ENCODE measurements around the gene MIOS.

Gene MIOS

DNA sequence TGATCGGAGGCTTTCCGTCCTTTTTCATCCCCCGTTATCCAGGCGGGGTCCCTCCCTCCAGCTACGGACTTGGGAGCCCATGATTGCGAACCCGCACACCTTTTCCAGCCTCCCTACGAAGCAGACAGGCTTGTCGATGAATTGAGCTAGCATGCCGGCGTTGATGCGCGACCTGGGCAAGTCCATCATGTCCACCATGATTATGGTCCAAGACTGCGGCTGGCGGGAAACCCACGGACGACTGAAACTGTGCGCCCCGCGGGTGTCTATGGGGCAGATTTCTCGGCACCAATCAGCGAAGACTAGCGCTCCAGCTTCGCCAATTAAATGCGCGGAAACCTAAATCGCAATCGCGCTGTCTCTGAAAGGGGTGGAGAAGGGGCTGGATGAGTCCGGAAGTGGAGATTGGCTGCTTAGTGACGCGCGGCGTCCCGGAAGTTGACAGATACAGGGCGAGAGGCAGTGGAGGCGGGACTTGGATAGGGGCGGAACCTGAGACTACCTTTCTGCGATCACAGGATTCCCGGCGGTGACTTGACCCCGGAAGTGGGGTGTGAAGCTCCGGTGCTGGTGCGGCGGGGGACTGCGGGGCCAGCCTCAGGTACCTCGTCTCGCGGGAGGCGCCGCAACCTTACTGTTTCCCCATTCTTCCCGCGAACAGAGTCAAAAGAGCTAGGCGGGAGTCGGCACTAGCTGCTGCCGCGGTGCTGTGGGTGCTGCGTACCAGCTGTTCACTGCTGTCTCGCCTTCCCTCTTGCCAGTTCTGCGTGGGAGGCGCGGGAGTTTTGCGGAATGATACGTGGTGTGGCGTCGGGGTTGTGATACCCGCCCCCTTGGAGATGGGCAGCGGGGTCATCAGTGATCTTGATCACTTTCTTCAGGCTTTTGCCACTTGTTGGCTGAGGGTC, 73.8 kb downstream of the MIOS start, which contains the start of gene UMAD1:
UMAD1 (plus strand) TSS at position 532 of the 908 bp plus-strand sequence. CDS start 32,620 bp downstream, outside the sequence.
- peak; percentile 94 for DNase-seq (ENCODE audit: extremely low read depth, insufficient read length)
- TF ChIP-seq, protein P1, sequence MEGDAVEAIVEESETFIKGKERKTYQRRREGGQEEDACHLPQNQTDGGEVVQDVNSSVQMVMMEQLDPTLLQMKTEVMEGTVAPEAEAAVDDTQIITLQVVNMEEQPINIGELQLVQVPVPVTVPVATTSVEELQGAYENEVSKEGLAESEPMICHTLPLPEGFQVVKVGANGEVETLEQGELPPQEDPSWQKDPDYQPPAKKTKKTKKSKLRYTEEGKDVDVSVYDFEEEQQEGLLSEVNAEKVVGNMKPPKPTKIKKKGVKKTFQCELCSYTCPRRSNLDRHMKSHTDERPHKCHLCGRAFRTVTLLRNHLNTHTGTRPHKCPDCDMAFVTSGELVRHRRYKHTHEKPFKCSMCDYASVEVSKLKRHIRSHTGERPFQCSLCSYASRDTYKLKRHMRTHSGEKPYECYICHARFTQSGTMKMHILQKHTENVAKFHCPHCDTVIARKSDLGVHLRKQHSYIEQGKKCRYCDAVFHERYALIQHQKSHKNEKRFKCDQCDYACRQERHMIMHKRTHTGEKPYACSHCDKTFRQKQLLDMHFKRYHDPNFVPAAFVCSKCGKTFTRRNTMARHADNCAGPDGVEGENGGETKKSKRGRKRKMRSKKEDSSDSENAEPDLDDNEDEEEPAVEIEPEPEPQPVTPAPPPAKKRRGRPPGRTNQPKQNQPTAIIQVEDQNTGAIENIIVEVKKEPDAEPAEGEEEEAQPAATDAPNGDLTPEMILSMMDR (IDR thresholded peaks at IDR 0.05; ENCODE audit: insufficient read depth, low read length, poor library complexity, severe bottlenecking), result no peak
- Histone ChIP-seq H3K27me3 (replicated peaks; ENCODE audit: control insufficient read depth, insufficient read depth, low read length) (no peaks in the 10 kb centered on the region), H3K36me3 (ENCODE audit: control insufficient read depth, insufficient read depth, low read length) (peaks cover 1% of the 10 kb centered on the region; the same call in 1 of the 2 replicates), H3K4me3 (replicated peaks; ENCODE audit: low read depth, low read length) (peak within 1 kb of the TSS; percentile 98)

- H3K4me3 ChIP-seq (replicated peaks; ENCODE audit: low read depth, low read length), result peak overlapping the region; percentile 98
- no peak for DNase-seq (ENCODE audit: extremely low read depth, insufficient read length)
- H3K36me3 ChIP-seq (ENCODE audit: control insufficient read depth, insufficient read depth, low read length), result no peaks in the 10 kb centered on the region; the same call in 1 of the 2 replicates
- no peaks in the 10 kb centered on the region for H3K27me3 ChIP-seq (replicated peaks; ENCODE audit: control insufficient read depth, insufficient read depth, low read length)
- TF ChIP-seq, protein P1 (IDR thresholded peaks at IDR 0.05; ENCODE audit: insufficient read depth, low read length, poor library complexity, severe bottlenecking), result no peak
These were observed 74.5 kb downstream of the MIOS start for GRCh38 chr7:7641129-7641663.

DNA sequence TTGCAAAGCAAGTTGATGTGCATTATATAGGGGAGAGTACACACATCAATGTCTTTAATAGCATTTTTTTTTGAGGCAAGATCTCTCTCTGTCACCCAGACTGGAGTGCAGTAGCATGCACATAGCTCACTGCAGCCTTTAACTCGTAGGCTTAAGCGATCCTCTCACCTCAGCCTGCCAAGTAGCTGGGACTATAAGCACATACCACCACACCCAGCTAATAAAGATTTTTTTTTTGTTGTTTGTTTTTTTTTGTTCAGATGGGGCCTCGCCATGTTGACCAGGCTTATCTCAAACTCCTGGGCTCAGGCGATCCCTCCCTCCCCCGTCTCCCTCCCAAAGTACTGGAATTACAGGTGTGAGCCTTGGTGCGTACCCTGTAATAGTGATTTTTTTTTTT, 75.4 kb downstream of the MIOS start:
- no peak overlapping the region; the same call in 1 of the 2 replicates for H3K4me3 ChIP-seq (replicated peaks; ENCODE audit: low read depth, low read length)
- DNase-seq (ENCODE audit: extremely low read depth, insufficient read length), result no peak
- no peaks in the 10 kb centered on the region for H3K27me3 ChIP-seq (replicated peaks; ENCODE audit: control insufficient read depth, insufficient read depth, low read length)
- TF ChIP-seq, protein P1 (IDR thresholded peaks at IDR 0.05; ENCODE audit: insufficient read depth, low read length, poor library complexity, severe bottlenecking), result no peak
- no peaks in the 10 kb centered on the region; the same call in 1 of the 2 replicates for H3K36me3 ChIP-seq (ENCODE audit: control insufficient read depth, insufficient read depth, low read length)

DNA sequence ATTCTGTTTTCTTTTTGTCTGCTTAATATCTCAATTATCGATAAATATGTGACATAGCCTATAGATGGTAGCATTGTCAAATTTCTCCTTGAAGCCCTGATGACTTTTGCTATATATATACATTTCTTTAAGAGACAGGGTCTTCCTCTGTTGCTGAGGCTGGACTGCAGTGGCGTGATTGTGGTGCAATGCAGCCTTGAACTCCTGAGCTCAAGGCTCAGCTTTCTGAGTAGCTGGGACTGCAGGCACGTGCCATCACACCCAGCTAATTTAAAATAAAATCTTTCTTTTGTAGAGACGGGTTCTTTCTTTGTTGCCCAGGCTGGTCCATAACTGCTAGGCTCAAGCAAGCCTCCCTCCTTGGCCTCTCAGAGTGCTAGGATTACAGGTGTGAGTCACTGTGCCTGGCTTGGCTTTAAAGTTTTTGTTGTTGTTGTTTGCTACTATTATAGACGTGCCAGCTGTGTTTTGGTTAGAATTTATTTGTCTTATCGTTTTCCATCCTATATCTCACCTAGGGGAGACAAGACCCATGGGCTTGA, 80.9 kb downstream of the MIOS start:
- TF ChIP-seq, protein P1 (IDR thresholded peaks at IDR 0.05; ENCODE audit: insufficient read depth, low read length, poor library complexity, severe bottlenecking), result no peak
- Histone ChIP-seq H3K27me3 (replicated peaks; ENCODE audit: control insufficient read depth, insufficient read depth, low read length) (no peaks in the 10 kb centered on the region), H3K36me3 (ENCODE audit: control insufficient read depth, insufficient read depth, low read length) (no peaks in the 10 kb centered on the region; the same call in 1 of the 2 replicates), H3K4me3 (replicated peaks; ENCODE audit: low read depth, low read length) (no peak overlapping the region)
- no peak for DNase-seq (ENCODE audit: extremely low read depth, insufficient read length)

DNA sequence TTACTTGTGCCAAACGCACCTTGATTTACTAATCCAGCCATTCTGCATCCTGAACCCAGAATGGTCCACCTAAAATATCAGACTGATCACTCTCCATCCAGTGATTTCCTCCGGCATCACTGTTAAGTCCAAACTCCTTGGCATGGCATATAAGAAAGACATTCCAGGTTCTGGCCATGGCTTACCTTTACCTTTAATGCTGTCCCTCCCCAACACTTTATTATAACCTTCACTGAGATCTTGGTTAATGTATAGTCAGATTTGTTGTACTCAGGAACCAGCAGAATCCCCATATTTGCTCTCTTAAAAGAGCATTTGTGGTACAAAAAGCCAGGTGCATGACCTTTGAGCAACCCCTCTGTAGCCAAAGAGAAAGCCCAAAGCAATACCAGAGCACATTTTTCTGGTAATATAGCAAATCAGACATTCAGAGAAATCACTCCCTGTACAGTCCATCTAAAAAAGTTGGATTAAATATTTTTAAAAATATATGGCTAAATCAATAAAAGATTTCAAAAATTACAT, 84.1 kb downstream of the MIOS start:
- no peak for DNase-seq (ENCODE audit: extremely low read depth, insufficient read length)
- Histone ChIP-seq H3K36me3 (ENCODE audit: control insufficient read depth, insufficient read depth, low read length) (no peaks in the 10 kb centered on the region; the same call in 1 of the 2 replicates), H3K4me3 (replicated peaks; ENCODE audit: low read depth, low read length) (no peak overlapping the region), H3K27me3 (replicated peaks; ENCODE audit: control insufficient read depth, insufficient read depth, low read length) (no peaks in the 10 kb centered on the region)
- TF ChIP-seq, protein P1 (IDR thresholded peaks at IDR 0.05; ENCODE audit: insufficient read depth, low read length, poor library complexity, severe bottlenecking), result no peak

All from GM06990 (cell line).